ENCODE data around the gene PCDHA1.
"Not testable (repeated sequence)": the region's sequence is repeated elsewhere in the genome, so short reads cannot be mapped to it uniquely, and the experiment has no call there.

PCDHA1 gene

GRCh38 chr5:140785905-140786686, at the start of gene PCDHA1:
Gene PCDHA1, plus strand, starts transcription at chr5:140786140.
- in situ Hi-C loops (cut with MboI; ENCODE audit: low sequenced_read_pairs): no loop called here

GRCh38 chr5:140737486-140737885, 48.5 kb upstream of the PCDHA1 start:
- in situ Hi-C loops (cut with MboI; ENCODE audit: low sequenced_read_pairs): no loop called here

GRCh38 chr5:140741967-140742366, 44.0 kb upstream of the PCDHA1 start:
- in situ Hi-C loops (cut with MboI; ENCODE audit: low sequenced_read_pairs): no loop called here

- in situ Hi-C loops (cut with MboI; ENCODE audit: low sequenced_read_pairs): no loop called here
These were observed 32.4 kb upstream of the PCDHA1 start for GRCh38 chr5:140753561-140753960.

- in situ Hi-C loops (cut with MboI; ENCODE audit: low sequenced_read_pairs): no loop called here
These were observed 21.6 kb upstream of the PCDHA1 start for GRCh38 chr5:140764177-140764973.

GRCh38 chr5:140767444-140767843, 18.5 kb upstream of the PCDHA1 start:
- in situ Hi-C loops (cut with MboI; ENCODE audit: low sequenced_read_pairs): no loop called here

GRCh38 chr5:140780512-140780911, 5.4 kb upstream of the PCDHA1 start:
- in situ Hi-C loops (cut with MboI; ENCODE audit: low sequenced_read_pairs): no loop called here

- in situ Hi-C loops (cut with MboI; ENCODE audit: low sequenced_read_pairs): not testable (repeated sequence)
These were observed 1.5 kb downstream of the PCDHA1 start for GRCh38 chr5:140787422-140787821.

GRCh38 chr5:140787849-140788504, 2.0 kb downstream of the PCDHA1 start:
- in situ Hi-C loops (cut with MboI; ENCODE audit: low sequenced_read_pairs): not testable (repeated sequence)

GRCh38 chr5:140791089-140791488, 5.1 kb downstream of the PCDHA1 start:
- in situ Hi-C loops (cut with MboI; ENCODE audit: low sequenced_read_pairs): no loop called here

- in situ Hi-C loops (cut with MboI; ENCODE audit: low sequenced_read_pairs): no loop called here
These were observed 8.8 kb downstream of the PCDHA1 start, which contains the start of gene PCDHA2 for GRCh38 chr5:140794595-140795258. Gene PCDHA2, plus strand, starts transcription at chr5:140794852.

- in situ Hi-C loops (cut with MboI; ENCODE audit: low sequenced_read_pairs): no loop called here
These were observed 9.3 kb downstream of the PCDHA1 start for GRCh38 chr5:140795259-140795641.

- in situ Hi-C loops (cut with MboI; ENCODE audit: low sequenced_read_pairs): not testable (repeated sequence)
These were observed 10.3 kb downstream of the PCDHA1 start for GRCh38 chr5:140796072-140796717.

- in situ Hi-C loops (cut with MboI; ENCODE audit: low sequenced_read_pairs): no loop called here
These were observed 10.8 kb downstream of the PCDHA1 start for GRCh38 chr5:140796718-140797095.

- in situ Hi-C loops (cut with MboI; ENCODE audit: low sequenced_read_pairs): no loop called here
These were observed 15.0 kb downstream of the PCDHA1 start, which contains the start of gene PCDHA3 for GRCh38 chr5:140800816-140801493. Gene PCDHA3, plus strand, starts transcription at chr5:140801057.

- in situ Hi-C loops (cut with MboI; ENCODE audit: low sequenced_read_pairs): no loop called here
These were observed 15.5 kb downstream of the PCDHA1 start for GRCh38 chr5:140801494-140801841.

- in situ Hi-C loops (cut with MboI; ENCODE audit: low sequenced_read_pairs): not testable (repeated sequence)
These were observed 16.4 kb downstream of the PCDHA1 start for GRCh38 chr5:140802381-140802780.

- in situ Hi-C loops (cut with MboI; ENCODE audit: low sequenced_read_pairs): no loop called here
These were observed 16.9 kb downstream of the PCDHA1 start for GRCh38 chr5:140802781-140803271.

GRCh38 chr5:140806834-140807775, 21.2 kb downstream of the PCDHA1 start, which contains the start of gene PCDHA4:
Gene PCDHA4, plus strand, starts transcription at chr5:140807068.
- in situ Hi-C loops (cut with MboI; ENCODE audit: low sequenced_read_pairs): no loop called here

Measured in HL-60/S4 treated with phorbol 12-myristate 13-acetate at 8.2 ng/mL for 4 days and 3 days (cell line).